Stimulated activated effector memory CD8-positive, alpha-beta T cell treated with anti-CD3 and anti-CD28 coated beads, Interleukin-12 subunit alpha, Interleukin-12 subunit beta, amount 100 ng/mL, for 72 hours (primary cell): Measurements from ENCODE around the gene SPATA13.

Experiments
- ATAC-seq: fragments of 150-1000 bp; cut with Tn5 transposase; 2 replicates; pipeline ENCODE4 v1.10.0; 2021
- DNase-seq, 2 donors: peaks; one replicate each; pipeline ENCODE4 v3.0.0; 2021 to 2022; ENCODE audit warnings: low spot score in 2 of 2
- H3K27ac Mint-ChIP-seq: one replicate; pipeline ENCODE4 v1.8.0; 2022; ENCODE audit warnings: mild to moderate bottlenecking, mixed read lengths
- H3K36me3 Mint-ChIP-seq: one replicate; pipeline ENCODE4 v1.8.0; 2022; ENCODE audit warnings: mild to moderate bottlenecking, mixed read lengths
- H3K4me1 Mint-ChIP-seq: one replicate; pipeline ENCODE4 v1.8.0; 2022; ENCODE audit warnings: mixed read lengths
- H3K4me3 Mint-ChIP-seq: one replicate; pipeline ENCODE4 v1.8.0; 2022; ENCODE audit warnings: mild to moderate bottlenecking, mixed read lengths
- H3K9me3 Mint-ChIP-seq: one replicate; pipeline ENCODE4 v1.8.0; 2022; ENCODE audit warnings: mixed read lengths

The SPATA13 gene

DNA sequence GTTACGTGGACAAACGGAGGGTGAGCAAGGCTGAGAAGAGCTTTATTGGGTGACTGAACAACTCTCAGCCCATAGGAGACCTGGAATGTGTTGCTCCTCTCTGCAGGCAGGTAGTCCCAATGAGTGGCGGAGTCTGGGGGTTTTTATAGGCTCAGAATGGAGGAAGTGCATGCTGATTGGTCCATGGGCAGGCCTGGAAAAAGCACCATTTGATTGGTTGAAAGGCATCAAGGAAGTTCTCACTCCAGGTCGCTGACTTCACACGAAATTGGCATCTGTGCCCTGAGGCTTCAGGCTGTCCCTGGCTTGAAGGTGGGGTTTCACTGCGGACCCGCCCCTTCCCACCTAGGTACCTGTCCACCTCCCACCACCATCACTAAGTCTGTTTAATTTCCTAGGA is 65.4 kb downstream of the SPATA13 start:
- DNase-seq (no peak), ATAC-seq (no peak)
- Mint-ChIP-seq H3K4me3 (peak overlapping the region; percentile 67), H3K27ac (peak overlapping the region; percentile 23), H3K36me3 (peaks cover 10% of the 10 kb centered on the region), H3K4me1 (peaks cover 49% of the 10 kb centered on the region), H3K9me3 (no peaks in the 10 kb centered on the region)

DNA sequence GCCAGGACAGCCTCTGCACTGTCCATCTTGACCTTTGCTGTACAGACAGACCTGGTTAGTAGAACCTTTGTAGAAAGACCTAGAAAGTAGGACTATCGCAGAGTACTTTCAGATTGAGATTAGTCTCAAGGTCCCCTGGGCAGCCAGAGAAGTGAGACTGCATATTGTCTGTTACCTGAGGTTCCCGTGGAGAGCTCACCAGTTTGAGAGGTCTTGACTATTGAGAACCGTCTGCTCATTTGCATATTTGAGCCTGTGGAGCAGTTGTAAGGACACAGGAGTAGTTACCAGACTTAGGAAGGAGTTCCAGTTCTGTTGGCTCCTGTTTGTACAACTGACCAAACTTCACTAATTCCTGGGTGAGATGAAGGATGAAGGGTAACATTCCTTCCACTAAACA is 66.2 kb downstream of the SPATA13 start:
- Mint-ChIP-seq H3K4me1 (peaks cover 49% of the 10 kb centered on the region), H3K36me3 (peaks cover 4% of the 10 kb centered on the region), H3K9me3 (no peaks in the 10 kb centered on the region), H3K4me3 (no peak overlapping the region), H3K27ac (no peak overlapping the region)
- DNase-seq (no peak), ATAC-seq (no peak)

DNA sequence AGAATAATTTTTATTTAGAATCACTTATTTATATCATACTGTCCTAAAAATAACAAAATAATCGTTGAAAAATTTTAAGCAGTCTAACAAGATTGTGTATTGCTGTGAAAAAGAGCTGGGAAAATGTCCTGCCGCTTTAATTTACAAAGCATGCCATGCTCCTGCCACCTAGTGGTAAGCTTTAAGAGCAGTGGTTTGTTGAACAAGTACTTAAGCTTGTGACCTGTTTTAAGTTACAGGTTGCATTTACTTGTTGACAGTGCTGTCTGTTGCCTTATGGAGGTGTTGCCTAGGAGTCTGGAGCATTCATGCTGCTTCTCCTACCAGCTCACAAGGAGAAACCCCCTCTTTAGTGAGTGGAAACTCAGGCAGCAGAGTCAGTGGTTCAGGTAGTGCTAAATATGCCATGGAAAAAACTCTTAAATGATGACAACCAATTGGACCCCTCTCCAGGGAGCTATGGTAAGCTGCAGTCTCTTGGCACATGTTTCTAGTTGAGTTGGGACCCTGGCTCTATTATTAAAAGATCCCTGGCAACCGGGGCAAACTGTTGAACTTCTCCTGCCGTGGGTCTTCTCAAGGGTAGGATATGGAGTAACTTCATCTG is 68.4 kb downstream of the SPATA13 start:
- Mint-ChIP-seq H3K27ac (no peak overlapping the region), H3K4me3 (no peak overlapping the region), H3K4me1 (peaks cover 61% of the 10 kb centered on the region), H3K9me3 (no peaks in the 10 kb centered on the region), H3K36me3 (peaks cover 4% of the 10 kb centered on the region)
- DNase-seq: no peak
- peak; percentile 47 for ATAC-seq

DNA sequence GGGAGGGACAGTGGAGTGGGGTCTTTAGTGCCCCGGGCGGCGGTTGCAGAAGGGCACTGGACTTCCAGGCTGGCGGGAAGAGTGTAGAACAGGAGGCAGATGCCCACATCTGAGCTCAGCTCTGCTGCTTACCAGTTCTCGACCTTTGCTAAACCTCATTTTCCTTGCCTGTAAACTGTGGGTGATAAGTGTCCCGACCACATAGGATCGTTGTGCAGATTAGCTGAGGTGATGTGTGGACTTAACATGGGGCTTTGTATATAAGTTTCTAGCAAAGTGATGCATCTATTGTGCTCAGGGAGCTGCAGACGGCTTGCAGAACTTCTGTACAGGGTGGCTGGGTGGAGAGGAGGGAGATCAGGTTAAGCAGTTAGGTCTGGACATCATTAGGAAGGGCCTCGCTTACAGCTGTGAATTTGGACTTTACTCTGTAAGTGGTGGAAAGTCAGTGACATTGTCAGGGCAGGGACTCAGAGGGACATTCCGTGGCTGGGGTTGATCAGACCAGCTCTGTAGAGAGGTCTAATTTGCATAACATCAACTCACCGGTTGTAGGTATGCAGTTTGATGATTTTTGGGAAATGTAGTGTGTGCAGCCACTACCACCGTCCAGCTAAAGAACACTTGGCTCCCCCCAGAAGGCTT is 70.0 kb downstream of the SPATA13 start:
- Mint-ChIP-seq H3K27ac (peak overlapping the region; percentile 48), H3K36me3 (no peaks in the 10 kb centered on the region), H3K4me3 (peak overlapping the region; percentile 54), H3K4me1 (peaks cover 52% of the 10 kb centered on the region), H3K9me3 (no peaks in the 10 kb centered on the region)
- peak; percentile 86 for ATAC-seq
- DNase-seq: peak in 1 of 2 donors; percentile 59

DNA sequence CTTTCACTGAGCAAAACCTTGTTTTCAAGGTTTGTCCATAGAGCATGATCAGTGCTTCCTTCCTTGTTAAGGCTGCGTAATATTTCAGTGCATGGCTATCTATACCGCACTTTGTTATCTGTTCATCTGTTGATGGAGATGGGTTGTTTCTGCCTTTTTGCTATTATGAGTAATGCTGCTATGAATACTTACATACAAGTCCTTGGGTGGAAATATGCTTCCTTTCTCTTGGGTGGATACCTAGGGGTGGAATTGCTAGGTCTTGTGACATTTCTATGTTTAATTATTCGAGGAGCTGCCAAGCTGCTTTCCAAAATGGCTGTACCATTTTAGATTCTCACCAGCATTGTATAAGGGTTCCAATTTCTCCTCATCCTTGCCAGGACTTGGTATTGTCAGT is 70.9 kb downstream of the SPATA13 start:
- Mint-ChIP-seq H3K4me3 (peak overlapping the region; percentile 54), H3K4me1 (peaks cover 48% of the 10 kb centered on the region), H3K27ac (peak overlapping the region; percentile 48), H3K36me3 (no peaks in the 10 kb centered on the region), H3K9me3 (no peaks in the 10 kb centered on the region)
- no peak for ATAC-seq
- no peak for DNase-seq

DNA sequence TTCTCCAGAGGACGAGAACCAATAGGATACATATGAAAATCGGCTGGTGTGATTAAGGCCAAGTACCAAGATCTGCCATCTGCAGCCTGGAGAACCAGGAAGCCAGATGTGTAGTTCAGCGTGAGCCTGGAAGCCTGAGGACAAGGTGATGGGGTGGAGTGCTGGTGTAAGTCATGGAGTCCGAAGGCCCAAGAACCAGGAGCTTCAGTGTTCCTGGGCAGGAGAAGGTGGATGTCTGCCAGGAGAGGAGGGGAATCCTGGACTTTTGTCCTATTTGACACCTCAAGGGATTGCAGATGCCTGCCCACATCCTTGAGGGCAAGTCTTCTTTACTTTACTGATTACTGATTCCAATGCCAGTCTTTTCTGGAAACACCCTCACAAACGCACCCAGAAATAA is 71.5 kb downstream of the SPATA13 start:
- Mint-ChIP-seq H3K36me3 (no peaks in the 10 kb centered on the region), H3K9me3 (no peaks in the 10 kb centered on the region), H3K4me3 (no peak overlapping the region), H3K4me1 (peaks cover 48% of the 10 kb centered on the region), H3K27ac (no peak overlapping the region)
- ATAC-seq: no peak
- peak in 1 of 2 donors; percentile 45 for DNase-seq

DNA sequence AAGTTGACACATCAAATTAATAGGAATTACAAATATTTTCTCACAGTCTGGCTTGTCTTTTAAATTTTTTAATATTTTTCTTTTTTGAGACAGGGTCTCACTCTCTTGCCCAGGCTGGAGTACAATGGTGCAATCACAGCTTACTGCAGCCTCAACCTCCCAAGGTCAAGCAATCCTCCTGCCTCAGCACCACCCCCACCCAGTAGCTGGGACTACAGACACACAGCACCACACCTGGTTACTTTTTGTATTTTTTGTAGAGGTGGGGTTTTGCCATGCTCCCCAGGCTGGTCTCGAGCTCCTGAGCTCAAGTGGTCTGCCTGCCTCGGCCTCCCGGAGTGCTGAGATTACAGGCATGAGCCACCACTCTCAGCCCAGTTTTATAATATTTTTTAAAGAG is 72.0 kb downstream of the SPATA13 start:
- peaks cover 48% of the 10 kb centered on the region for H3K4me1 Mint-ChIP-seq
- H3K9me3 Mint-ChIP-seq: no peaks in the 10 kb centered on the region
- DNase-seq: peak in 1 of 2 donors; percentile 43
- no peaks in the 10 kb centered on the region for H3K36me3 Mint-ChIP-seq
- ATAC-seq: no peak
- no peak overlapping the region for H3K4me3 Mint-ChIP-seq
- H3K27ac Mint-ChIP-seq: no peak overlapping the region

DNA sequence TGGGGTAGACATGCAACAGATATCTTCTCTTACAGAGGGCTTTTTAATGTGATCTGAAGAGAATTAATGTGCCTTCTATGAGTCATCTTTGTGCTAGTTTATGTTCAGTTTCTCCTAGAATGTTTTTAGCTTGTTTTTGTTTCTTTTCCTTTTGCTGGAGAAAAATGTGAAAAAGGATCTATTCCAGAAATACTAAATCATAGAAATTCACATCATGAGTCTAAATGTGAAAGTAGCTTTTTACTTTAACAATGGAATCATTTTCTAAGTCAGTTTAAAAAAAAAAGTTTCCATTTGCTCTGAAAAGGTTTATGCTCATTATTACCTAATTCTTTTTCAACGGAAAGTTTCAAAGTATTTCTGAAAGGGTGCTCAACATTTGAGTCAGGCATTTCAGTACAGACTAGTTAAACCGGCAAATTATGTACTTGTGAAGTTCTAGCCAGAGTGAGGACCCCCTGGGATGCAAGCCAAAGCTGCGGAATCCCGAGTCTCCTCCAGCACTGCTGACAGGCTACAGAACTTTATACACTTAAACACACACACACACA is 72.9 kb downstream of the SPATA13 start:
- Mint-ChIP-seq H3K4me3 (peak overlapping the region; percentile 21), H3K9me3 (no peaks in the 10 kb centered on the region), H3K4me1 (peaks cover 48% of the 10 kb centered on the region), H3K36me3 (no peaks in the 10 kb centered on the region), H3K27ac (peak overlapping the region; percentile 56)
- DNase-seq (peak in 1 of 2 donors; percentile 29), ATAC-seq (no peak)

DNA sequence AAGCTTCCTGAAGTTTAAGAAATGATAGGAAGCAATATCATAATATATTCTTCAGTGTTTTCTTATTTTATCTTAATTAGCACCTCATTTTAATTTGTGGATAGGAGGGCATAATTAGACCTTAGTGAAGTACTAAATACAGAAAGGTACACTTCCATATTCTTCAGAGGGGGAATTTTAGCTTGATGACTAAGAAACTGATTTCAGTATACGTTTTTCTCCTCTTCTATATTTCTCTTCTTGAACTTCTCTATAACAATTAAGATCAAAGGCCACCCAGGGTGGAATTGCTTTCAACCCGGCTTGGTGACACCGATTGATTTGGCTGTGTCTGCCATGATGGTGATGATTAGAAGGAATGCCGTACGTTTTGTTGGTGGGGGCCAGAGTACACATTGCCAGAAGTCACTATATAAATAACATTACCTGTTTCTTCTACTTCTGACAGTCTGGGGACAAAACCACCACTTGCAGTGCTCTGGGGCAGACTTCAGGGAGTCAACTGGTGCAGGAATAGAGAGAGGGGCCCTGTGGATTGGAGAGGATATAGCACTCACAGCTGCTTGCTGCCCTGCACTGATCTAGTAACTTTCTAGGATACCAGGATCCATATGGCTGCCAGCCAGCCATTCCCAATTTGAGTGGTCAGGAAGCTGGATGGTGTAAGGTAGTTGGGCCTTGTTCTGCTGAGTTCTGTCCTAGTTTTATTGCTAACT is 73.8 kb downstream of the SPATA13 start:
- ATAC-seq (no peak), DNase-seq (peak in 1 of 2 donors; percentile 45)
- Mint-ChIP-seq H3K4me1 (peaks cover 46% of the 10 kb centered on the region), H3K9me3 (no peaks in the 10 kb centered on the region), H3K36me3 (no peaks in the 10 kb centered on the region), H3K27ac (peak overlapping the region; percentile 56), H3K4me3 (no peak overlapping the region)

DNA sequence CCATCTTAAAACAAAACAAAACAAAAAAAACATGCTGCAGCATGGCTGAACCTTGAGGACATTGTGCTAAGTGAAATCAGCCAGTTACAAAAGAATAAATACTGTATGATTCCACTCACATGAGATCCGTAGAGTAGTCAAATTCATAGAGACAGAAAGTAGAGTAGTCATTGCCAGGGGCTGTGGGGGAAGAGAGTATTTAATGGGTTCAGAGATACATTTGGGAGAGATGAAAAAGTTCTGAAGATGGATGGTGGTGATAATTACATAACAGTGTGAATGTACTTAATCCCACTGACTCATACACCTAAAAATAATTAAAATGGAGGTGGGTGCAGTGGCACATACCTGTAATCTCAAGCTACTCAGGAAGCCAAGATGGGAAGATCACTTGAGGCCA is 76.8 kb downstream of the SPATA13 start:
- Mint-ChIP-seq H3K36me3 (no peaks in the 10 kb centered on the region), H3K4me3 (no peak overlapping the region), H3K27ac (no peak overlapping the region), H3K9me3 (no peaks in the 10 kb centered on the region), H3K4me1 (peaks cover 18% of the 10 kb centered on the region)
- DNase-seq (no peak), ATAC-seq (no peak)

DNA sequence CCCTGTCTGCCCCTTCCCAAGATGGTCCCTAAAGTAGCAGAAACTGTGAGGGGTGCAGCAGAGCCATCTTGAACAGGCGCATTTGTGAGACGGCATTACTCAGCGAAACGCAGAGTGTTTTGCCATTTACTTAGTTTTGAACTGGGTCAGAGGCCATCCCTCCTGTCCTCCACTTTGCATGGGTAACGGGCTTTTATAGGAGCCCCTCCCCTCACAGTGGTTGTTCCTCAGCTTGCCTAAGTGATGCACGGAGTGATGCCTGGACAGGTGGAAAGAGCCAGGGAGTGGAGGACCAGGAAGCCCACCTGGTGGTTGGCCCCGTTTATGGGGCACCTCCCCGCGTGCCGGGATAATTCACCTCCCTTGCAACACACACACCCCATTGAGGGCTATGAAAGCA is 80.8 kb downstream of the SPATA13 start:
- no peak for ATAC-seq
- no peak overlapping the region for H3K27ac Mint-ChIP-seq
- no peaks in the 10 kb centered on the region for H3K9me3 Mint-ChIP-seq
- DNase-seq: no peak
- H3K36me3 Mint-ChIP-seq: no peaks in the 10 kb centered on the region
- H3K4me1 Mint-ChIP-seq: peaks cover 5% of the 10 kb centered on the region
- no peak overlapping the region for H3K4me3 Mint-ChIP-seq

DNA sequence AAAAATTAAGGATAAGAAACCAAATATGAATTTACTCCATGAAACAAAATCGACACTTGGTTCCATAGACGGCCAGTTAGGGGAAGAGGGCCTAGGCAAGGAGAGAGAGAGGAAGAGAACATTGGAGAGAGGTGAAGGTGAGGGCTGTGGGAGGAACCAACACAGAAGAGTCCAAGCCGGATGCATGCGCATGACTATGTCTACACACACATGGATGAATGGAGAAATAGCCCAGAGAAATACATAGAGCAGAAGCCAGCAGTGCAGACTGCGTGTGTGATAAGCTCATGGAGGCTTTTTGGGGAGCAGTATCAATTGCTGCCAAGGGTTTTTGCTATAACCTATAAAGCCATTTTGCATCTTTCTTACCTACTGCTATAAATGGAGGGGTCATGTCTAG is 81.6 kb downstream of the SPATA13 start:
- Mint-ChIP-seq H3K9me3 (no peaks in the 10 kb centered on the region), H3K4me3 (no peak overlapping the region), H3K27ac (no peak overlapping the region), H3K4me1 (peaks cover 13% of the 10 kb centered on the region), H3K36me3 (no peaks in the 10 kb centered on the region)
- ATAC-seq (no peak), DNase-seq (no peak)

DNA sequence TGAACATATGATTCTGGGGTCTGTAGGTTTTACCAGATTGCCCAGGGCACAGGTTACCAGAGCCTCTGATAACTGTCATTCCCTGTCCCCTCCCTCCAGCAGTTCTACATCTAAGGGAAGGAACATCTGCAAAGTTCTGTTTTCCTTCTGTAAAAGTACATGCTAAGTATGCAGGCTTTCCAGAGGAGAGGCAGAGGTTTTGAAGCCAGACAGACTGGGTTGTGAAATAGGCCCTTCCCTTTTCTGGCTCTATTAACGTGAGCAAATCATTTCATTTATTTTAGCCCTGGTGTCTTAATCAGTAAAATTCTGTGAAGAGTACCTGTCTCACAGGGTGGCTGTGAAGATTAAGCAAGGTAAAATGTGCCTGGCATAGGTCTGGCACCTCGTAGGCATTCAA is 82.8 kb downstream of the SPATA13 start:
- peaks cover 14% of the 10 kb centered on the region for H3K4me1 Mint-ChIP-seq
- ATAC-seq (no peak), DNase-seq (no peak)
- no peak overlapping the region for H3K4me3 Mint-ChIP-seq
- H3K9me3 Mint-ChIP-seq: no peaks in the 10 kb centered on the region
- no peak overlapping the region for H3K27ac Mint-ChIP-seq
- H3K36me3 Mint-ChIP-seq: no peaks in the 10 kb centered on the region

DNA sequence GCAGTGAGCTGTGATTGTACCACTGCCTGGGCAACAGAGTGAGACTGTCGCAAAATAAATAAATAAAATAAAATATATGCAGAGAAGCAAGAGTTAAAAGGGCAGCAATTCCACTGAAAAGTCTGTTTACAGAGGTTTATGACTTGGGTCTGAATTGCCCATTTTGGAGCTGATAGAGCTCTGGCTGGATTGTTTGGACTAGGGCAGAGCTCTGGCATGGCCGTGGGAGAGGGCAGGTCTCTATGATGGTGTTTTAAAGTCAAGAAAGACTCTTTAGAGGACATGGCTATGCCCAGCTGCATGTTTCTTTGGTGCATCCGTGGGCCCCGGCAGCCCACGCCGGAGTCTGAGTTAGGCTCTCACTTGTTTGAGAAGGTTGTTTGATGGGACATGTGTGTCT is 84.3 kb downstream of the SPATA13 start:
- DNase-seq (no peak), ATAC-seq (no peak)
- H3K9me3 Mint-ChIP-seq: no peaks in the 10 kb centered on the region
- peaks cover 18% of the 10 kb centered on the region for H3K4me1 Mint-ChIP-seq
- H3K4me3 Mint-ChIP-seq: no peak overlapping the region
- no peak overlapping the region for H3K27ac Mint-ChIP-seq
- no peaks in the 10 kb centered on the region for H3K36me3 Mint-ChIP-seq

DNA sequence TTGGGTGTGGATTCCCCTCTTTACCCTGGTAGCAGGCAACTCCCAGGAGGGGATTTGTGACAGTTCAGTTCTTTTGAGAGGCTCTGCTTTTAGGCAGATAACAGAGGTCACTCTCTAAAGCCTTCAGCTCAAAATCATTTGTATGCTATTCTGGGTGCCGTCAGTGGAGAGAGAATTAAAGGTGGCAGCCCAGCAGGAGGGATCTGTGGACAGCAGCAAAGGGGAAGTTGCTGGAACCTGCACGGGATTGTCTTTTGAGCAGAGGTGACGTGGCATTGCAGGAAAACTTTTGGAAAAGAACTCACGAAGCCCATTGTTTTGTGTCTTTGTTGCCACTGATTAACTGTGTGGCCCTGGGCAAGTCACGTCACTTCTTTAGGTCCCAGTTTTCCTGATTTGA is 86.5 kb downstream of the SPATA13 start:
- no peak overlapping the region for H3K4me3 Mint-ChIP-seq
- H3K36me3 Mint-ChIP-seq: peaks cover 13% of the 10 kb centered on the region
- peaks cover 37% of the 10 kb centered on the region for H3K4me1 Mint-ChIP-seq
- H3K9me3 Mint-ChIP-seq: no peaks in the 10 kb centered on the region
- ATAC-seq: no peak
- peak overlapping the region; percentile 58 for H3K27ac Mint-ChIP-seq
- DNase-seq: no peak

DNA sequence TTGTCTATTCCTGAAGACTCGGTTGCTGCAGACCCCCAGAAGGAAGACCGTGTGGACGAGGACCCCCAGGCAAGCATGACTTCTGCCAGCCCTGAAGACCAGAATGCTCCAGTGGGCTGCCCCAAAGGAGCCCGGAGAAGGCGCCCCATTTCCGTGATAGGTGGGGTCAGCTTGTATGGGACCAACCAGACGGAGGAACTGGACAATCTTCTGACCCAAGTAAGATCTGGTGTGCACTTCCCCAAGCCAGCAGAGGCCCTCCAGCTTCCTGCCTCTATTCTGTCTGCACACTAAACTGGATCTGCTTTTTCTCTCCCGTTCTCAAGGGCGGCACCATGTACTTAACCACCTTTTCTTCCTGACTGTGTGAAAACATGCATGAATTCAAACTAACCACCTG is 89.1 kb downstream of the SPATA13 start:
- no peak for DNase-seq
- H3K4me1 Mint-ChIP-seq: peaks cover 64% of the 10 kb centered on the region
- H3K9me3 Mint-ChIP-seq: no peaks in the 10 kb centered on the region
- H3K4me3 Mint-ChIP-seq: peak overlapping the region; percentile 82
- H3K27ac Mint-ChIP-seq: peak overlapping the region; percentile 92
- H3K36me3 Mint-ChIP-seq: peaks cover 39% of the 10 kb centered on the region
- ATAC-seq: no peak
